Gastroesophageal sphincter (tissue), 4 donors: ENCODE data around the gene KRTAP10-5. TPM values are rescaled to one million over a fixed set of nuclear protein-coding genes. Genes with fewer than 3 reads are reported as not detected.
"Not testable (repeated sequence)": the region's sequence is repeated elsewhere in the genome, so short reads cannot be mapped to it uniquely, and the experiment has no call there.

Experiments used
- ATAC-seq: fragments of 150-250 bp; one replicate; pipeline ENCODE4 v1.9.1; 2016; ENCODE audit warnings: mild to moderate bottlenecking, moderate library complexity
- H3K27ac ChIP-seq, 4 donors: fragments of 200-600 bp; sonication (generic) in 3 of 4; 1 replicate in 3 of 4; 2 replicates in 1 of 4; pipeline ENCODE4 v1.5.1; 2016 to 2019
- H3K27me3 ChIP-seq: fragments of 200-600 bp; sonication (generic); one replicate; pipeline ENCODE4 v1.5.1; 2019
- H3K36me3 ChIP-seq, 2 donors: fragments of 200-600 bp; sonication (generic); one replicate each; pipeline ENCODE4 v1.5.1; 2019; ENCODE audit warnings: control low read depth in 1 of 2
- H3K4me1 ChIP-seq, 3 donors: fragments of 200-600 bp; sonication (generic); 1 replicate in 2 of 3; 2 replicates in 1 of 3; pipeline ENCODE4 v1.5.1; 2016 to 2019; ENCODE audit warnings: control low read depth in 2 of 3
- H3K4me3 ChIP-seq, 2 donors: fragments of 200-600 bp; sonication (generic); one replicate each; pipeline ENCODE4 v1.5.1; 2019; ENCODE audit warnings: mild to moderate bottlenecking in 1 of 2, moderate library complexity in 1 of 2
- H3K9me3 ChIP-seq, 3 donors: fragments of 200-600 bp; sonication (generic); one replicate each; pipeline ENCODE4 v1.5.1; 2017 to 2019; ENCODE audit warnings: control low read depth in 2 of 3
- EP300 ChIP-seq: sonication (generic); formaldehyde crosslinking; IDR thresholded peaks from one replicate; pipeline ENCODE4 v1.6.1; 2017; ENCODE audit warnings: antibody characterized with exemption, mild to moderate bottlenecking
- POLR2A ChIP-seq, 2 donors: fragments of 450-650 bp; IDR thresholded peaks; one replicate each; pipeline ENCODE4 v1.6.1; 2017; ENCODE audit warnings: antibody characterized with exemption in 2 of 2, mild to moderate bottlenecking in 2 of 2, moderate library complexity in 1 of 2
- POLR2AphosphoS5 ChIP-seq: sonication (generic); formaldehyde crosslinking; IDR thresholded peaks from one replicate; pipeline ENCODE4 v1.6.1; 2017; ENCODE audit warnings: antibody characterized with exemption
- WGBS, 2 donors: methylation state at CpG; one replicate each; pipeline ENCODE4 v1.1.5; 2018; ENCODE audit warnings: low coverage in 1 of 2; 5-methylcytosine and 5-hydroxymethylcytosine counted together
- total RNA-seq, 4 donors: library from RNA; depleted of rRNA; stranded (reverse); fragments of >200 nt; gene quantifications; one replicate each; pipeline ENCODE4 v1.1.0, GENCODE V29; 2016
- TF ChIP-seq, protein P1 (sequence below), 4 experiments: fragments of 200-600 bp in 2 of 4; fragments of 450-650 bp in 2 of 4; sonication (generic) in 1 of 4; IDR thresholded peaks; one replicate each; pipeline ENCODE4 v1.5.1; 2017 to 2019; ENCODE audit warnings: antibody characterized with exemption in 4 of 4, mild to moderate bottlenecking in 2 of 4, moderate library complexity in 2 of 4

KRTAP10-5 gene
- total RNA-seq, 4 donors from 2014 or later = not detected

DNA sequence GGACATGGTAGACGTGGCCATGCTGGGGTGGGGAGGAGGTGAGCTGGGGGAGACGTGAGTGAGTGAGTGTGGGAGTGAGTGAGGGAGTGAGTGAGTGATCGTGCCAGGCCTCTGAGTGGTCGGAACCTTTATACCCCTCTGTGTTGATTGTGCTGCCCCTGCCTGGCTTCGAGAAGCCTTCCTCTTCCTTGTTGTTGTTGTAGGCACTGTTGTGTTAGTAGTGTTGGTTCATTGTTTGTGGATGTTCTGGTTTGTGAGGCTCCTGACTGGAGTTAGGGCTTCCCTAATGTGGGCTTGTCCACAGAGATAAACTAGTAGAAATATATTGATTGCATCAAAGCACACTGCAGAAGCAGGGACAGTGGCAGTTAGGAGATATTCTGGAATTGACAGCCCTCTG is 21.7 kb downstream of the KRTAP10-5 start, which contains the start of gene KRTAP10-3:
KRTAP10-3 (minus strand) TSS at position 101 of the 400 bp plus-strand sequence; CDS start at position 21, 80 bp downstream.
- Histone ChIP-seq H3K27ac (no peak within 1 kb of the TSS), H3K9me3 (peaks cover 0 to 27% (median 2%) of the 10 kb centered on the region in 3 donors), H3K4me3 (no peak within 1 kb of the TSS), H3K36me3 (no peaks in the 10 kb centered on the region), H3K4me1 (no peaks in the 10 kb centered on the region), H3K27me3 (peaks cover 46% of the 10 kb centered on the region)
- TF ChIP-seq POLR2AphosphoS5 (no peak), EP300 (no peak), POLR2A (IDR thresholded peaks at IDR 0.05) (no peak)
- TF ChIP-seq, protein P1, sequence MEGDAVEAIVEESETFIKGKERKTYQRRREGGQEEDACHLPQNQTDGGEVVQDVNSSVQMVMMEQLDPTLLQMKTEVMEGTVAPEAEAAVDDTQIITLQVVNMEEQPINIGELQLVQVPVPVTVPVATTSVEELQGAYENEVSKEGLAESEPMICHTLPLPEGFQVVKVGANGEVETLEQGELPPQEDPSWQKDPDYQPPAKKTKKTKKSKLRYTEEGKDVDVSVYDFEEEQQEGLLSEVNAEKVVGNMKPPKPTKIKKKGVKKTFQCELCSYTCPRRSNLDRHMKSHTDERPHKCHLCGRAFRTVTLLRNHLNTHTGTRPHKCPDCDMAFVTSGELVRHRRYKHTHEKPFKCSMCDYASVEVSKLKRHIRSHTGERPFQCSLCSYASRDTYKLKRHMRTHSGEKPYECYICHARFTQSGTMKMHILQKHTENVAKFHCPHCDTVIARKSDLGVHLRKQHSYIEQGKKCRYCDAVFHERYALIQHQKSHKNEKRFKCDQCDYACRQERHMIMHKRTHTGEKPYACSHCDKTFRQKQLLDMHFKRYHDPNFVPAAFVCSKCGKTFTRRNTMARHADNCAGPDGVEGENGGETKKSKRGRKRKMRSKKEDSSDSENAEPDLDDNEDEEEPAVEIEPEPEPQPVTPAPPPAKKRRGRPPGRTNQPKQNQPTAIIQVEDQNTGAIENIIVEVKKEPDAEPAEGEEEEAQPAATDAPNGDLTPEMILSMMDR (IDR thresholded peaks at IDR 0.05) = no peak
- 61% methylated on average over 5 of the region's 5 CpGs; no CpG with 5 or more reads in 1 of the 2 donors for WGBS, 2 donors
- ATAC-seq = no peak

DNA sequence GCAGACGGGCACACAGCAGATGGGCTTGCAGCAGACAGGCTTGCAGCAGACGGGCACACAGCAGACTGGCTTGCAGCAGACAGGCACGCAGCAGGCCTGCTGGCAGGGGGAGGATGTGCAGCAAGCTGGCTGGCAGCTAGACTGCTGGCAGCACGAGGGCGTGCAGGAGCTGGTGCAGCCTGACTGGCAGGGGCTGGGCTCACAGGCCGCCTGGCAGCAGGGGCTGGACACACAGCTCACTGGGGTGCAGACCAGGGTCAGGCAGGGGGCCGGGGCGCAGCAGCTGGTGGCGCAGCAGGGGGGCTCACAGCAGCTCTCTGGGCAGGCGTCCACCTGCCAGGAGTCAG is 22.1 kb downstream of the KRTAP10-5 start:
- not testable (repeated sequence) for H3K36me3 ChIP-seq, ATAC-seq, H3K27ac ChIP-seq, H3K4me1 ChIP-seq, H3K4me3 ChIP-seq
- Histone ChIP-seq H3K27me3 (peaks cover 48% of the 10 kb centered on the region), H3K9me3 (peaks cover 0 to 28% (median 2%) of the 10 kb centered on the region in 3 donors)
- 78% methylated on average over 4 of the region's 10 CpGs; no CpG with 5 or more reads in 1 of the 2 donors for WGBS, 2 donors

DNA sequence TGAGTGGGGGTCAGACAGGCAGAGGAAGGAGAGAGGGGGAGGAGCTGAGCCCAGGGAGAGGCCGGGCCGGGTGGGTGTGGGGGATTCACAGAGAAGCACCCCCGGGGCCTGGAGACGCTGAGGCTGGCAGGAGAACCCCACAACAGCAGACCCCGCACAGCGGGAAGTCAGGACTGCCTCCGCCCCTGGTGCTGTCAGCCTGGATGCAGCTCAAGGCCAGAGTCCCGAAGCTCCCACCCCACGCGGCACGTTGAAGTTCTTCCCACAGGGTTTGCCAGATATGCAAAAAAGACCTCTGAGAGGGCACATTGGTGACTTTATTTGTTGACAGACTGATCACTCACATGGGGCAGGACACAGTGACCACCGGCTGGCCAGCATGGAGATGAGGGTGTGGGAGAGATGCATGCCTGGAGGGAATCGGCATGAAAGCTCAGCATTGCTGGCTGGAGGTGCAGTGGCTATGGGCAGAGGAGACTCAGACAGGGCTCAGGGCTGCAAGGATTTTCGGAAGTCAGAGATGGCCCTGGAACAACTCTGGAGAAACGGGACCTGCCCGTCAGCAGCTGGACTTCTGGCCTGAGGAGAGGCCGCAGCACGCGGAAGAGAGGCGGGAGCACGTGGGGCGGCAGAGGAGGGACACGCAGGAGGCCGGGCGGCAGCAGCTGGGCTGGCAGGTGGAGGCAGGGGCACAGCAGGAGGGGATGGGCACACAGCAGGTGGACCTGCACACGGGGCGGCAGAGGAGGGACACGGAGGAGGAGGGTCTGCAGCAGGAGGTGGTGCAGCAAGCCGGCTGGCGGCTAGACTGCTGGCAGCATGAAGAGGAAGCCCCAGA is 22.7 kb downstream of the KRTAP10-5 start:
- H3K9me3 ChIP-seq = peaks cover 0 to 28% (median 2%) of the 10 kb centered on the region in 3 donors
- WGBS, 2 donors = 23 to 44% methylated on average over 9 to 11 of the region's 30 CpGs
- ATAC-seq = no peak
- TF ChIP-seq POLR2A (IDR thresholded peaks at IDR 0.05) = no peak
- TF ChIP-seq, protein P1 (IDR thresholded peaks at IDR 0.05) = no peak
- TF ChIP-seq EP300 = no peak
- no peak for TF ChIP-seq POLR2AphosphoS5
- no peaks in the 10 kb centered on the region for H3K36me3 ChIP-seq
- H3K4me1 ChIP-seq = no peaks in the 10 kb centered on the region
- H3K4me3 ChIP-seq = no peak overlapping the region
- no peak overlapping the region for H3K27ac ChIP-seq
- peaks cover 48% of the 10 kb centered on the region for H3K27me3 ChIP-seq

DNA sequence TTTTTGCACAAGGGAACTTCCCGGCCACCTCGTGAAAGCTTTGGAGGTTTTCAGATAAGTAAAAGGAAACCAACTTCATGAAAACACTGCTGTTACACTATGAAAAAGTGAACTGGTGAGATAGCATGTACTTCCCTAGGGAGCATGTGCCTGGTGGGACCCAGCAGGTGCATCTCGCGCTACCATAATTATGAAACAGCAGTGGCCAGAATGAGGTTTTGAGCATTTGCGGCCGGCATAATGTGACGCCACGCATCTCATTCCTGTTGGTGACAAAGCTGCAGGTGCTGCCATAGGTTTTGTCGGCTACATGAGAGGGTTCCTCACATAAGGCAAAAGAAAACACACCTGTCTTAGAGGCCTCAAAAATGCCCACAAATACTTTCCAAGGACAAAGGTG is 23.5 kb downstream of the KRTAP10-5 start:
- Histone ChIP-seq H3K36me3 (no peaks in the 10 kb centered on the region), H3K27me3 (peaks cover 54% of the 10 kb centered on the region), H3K27ac (no peak overlapping the region), H3K4me3 (no peak overlapping the region), H3K9me3 (peaks cover 0 to 20% (median 0%) of the 10 kb centered on the region in 3 donors), H3K4me1 (no peaks in the 10 kb centered on the region)
- 60 to 83% methylated on average over 2 of the region's 9 CpGs for WGBS, 2 donors
- ATAC-seq = no peak
- TF ChIP-seq, protein P1 (IDR thresholded peaks at IDR 0.05) = no peak
- TF ChIP-seq POLR2AphosphoS5 (no peak), POLR2A (IDR thresholded peaks at IDR 0.05) (no peak), EP300 (no peak)

DNA sequence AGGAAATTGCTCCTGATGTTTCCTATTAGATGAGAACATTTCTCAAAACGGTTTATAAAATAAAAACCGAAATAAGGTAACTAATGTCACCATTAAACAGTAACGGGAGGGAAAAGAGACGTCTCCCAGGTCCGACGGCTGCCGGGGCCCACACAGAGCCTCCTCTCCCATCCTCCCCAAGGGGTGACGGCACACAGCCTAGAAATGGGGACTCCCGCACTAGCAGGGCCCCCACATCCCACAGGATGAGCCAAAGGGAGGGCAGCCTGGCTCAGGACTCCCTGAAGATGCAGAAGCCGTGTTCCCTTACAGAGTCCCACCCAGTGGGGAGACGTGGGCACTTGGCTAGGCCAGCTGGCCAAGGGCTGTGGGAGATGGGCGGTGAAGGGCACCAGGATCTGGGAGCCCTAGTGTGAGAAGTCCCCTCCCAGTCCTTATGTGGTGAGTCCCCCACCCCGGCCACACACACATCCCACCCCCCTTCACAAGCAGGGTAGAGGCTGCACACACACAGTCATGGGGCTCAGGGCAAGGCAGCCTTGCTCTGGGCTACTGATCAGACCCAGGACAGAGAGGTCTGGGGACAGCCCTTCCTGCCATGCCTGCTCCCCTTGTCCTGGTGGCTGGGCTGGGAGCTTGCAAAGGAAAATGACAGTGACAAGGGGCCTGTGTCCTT is 25.1 kb downstream of the KRTAP10-5 start:
- no peaks in the 10 kb centered on the region for H3K4me1 ChIP-seq
- TF ChIP-seq EP300 (no peak), POLR2AphosphoS5 (no peak), POLR2A (IDR thresholded peaks at IDR 0.05) (no peak)
- TF ChIP-seq, protein P1 (IDR thresholded peaks at IDR 0.05) = no peak
- no peak overlapping the region for H3K27ac ChIP-seq
- peaks cover 69% of the 10 kb centered on the region for H3K27me3 ChIP-seq
- H3K36me3 ChIP-seq = no peaks in the 10 kb centered on the region
- no peak overlapping the region for H3K4me3 ChIP-seq
- peaks cover 0 to 20% (median 0%) of the 10 kb centered on the region in 3 donors for H3K9me3 ChIP-seq
- no peak for ATAC-seq
- 57 to 68% methylated on average over 7 to 9 of the region's 13 CpGs for WGBS, 2 donors
